GM11168 (cell line): ENCODE results near the gene PTPRA.
"Not testable (repeated sequence)": the region's sequence is repeated elsewhere in the genome, so short reads cannot be mapped to it uniquely, and the experiment has no call there.

Source experiments
- in situ Hi-C: fragments of 300-500 bp; cut with MboI; formaldehyde crosslinking; loops from one replicate; pipeline ENCODE4 v1.12.0; 2022; ENCODE audit warnings: low sequenced_read_pairs; ENCODE audit not compliant: unreplicated experiment

PTPRA gene

DNA sequence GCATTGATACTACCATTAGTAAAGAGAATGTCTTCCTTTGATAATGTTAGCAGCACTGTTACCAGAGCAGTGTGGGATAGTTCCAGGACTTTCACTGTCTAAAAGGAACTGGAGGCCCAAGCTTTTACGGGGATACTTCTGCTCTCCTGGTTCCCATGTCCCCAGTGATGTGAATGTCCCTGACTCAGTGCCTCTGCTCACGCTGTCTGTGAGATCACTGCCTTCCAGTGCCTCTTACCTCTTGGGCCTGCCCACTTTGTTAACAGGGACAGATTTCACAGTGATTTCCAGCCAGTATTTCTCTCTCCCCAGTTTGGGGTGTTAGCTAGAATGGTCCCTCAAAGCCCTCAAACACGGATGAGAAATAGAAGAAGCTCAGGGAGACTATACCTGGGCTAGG is 14.4 kb downstream of the PTPRA start:
- in situ Hi-C loops = no loop called here

DNA sequence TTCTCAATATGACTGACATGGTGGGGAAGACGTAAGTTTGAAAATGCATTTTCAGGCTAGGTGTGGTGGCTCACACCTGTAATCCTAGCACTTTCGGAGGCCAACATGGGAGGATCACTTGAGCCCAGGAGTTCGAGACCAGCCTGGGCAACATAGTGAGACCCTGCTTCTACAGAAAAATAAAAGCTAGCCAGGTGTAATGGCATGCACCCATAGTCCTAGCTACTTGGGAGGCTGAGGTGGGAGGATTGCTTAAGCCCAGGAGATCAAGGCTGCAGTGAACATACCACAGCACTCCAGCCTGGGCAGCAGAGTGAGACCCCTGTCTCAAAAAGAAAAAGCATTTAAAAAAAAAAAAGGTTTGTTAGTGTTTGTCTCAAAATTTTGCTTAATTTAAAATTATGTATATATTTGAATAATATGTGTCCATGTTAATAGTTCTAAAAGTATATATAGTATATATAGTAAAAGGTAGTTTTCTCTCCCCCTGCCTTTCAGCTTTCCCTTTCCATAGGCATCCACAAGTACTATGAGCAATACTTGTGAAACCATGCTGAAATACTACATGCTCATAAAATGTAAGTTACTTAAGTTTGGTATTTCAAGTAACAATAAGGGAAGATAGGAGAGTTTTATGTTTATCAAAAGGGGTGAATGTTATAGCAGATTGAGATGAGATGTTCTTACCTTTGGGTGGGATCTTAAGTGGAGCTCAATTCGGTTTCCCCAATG is 15.1 kb downstream of the PTPRA start:
- in situ Hi-C loops = no loop called here

DNA sequence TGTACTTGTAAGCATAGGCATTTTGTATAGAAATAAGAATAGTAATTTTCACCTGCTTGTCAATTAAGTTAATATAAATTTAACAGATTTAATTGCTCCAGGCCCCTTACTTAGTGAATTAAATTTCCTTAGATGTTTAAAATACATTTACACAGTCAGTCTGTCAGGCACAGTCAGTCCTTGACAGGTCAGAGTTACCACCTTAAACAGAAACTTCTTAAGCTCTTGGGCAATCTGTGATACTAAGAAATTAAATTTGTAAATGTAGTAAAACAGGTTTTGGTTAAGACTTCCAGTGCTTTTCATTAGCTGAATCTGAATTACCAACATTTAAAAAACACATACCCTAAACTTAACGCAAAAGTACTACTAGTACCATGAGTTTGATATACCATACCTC is 15.9 kb downstream of the PTPRA start:
- in situ Hi-C loops = no loop called here

DNA sequence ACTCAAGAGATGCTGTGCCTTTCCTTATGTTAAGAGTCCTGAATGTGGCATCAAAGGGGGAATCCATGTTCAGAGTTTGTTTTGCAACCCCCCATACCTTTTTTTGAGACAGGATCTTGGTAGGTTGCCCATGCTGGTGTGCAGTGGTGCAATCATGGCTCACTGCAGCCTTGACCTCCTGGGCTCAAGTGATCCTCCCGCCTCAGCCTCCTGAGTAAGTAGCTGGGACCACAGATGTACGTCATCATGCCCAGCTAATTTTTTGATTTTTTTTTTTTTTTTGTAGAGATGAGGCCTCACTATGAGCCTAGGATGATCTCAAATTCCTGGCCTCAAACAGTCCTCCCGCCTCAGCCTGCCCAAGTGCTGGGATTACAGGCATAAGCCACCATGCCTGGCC is 16.5 kb downstream of the PTPRA start:
- in situ Hi-C loops = no loop called here

DNA sequence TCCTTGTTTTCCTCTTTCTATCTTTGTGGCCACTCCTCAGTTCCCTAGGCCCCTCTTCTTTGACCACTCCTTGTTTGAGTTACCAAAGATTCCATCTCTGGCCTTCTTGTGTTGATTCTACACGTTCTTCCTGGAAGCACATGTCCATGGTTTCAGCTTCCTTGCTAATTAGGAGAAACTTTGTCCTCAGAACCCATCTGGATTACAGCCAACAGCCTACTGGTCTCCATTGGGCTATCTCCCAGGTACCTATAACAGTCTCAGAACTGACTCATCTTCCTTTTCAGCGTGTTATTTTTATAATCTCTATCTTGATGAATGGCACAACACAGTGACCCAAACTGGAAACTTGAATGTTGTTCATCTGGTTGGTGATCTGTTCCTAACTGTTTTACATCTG is 17.5 kb downstream of the PTPRA start:
- in situ Hi-C loops = no loop called here

DNA sequence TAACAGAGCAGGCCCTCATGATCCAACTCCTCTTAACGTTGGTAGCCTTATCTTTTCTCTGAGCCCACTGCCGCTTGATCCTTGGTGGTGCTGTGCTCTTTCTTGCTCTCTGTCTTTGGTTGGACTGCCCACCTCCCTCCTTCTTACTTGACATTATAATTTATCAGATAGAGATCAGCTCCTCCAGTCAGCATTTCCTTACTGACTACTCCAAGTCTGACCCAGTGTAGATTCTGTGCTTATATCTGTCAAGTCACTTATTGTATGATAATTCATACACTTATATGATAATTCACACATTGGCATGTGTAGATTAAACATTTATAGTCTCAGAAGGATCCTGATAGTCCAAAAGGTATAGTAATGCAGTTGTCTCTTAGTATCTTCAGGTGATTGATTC is 18.1 kb downstream of the PTPRA start:
- in situ Hi-C loops = no loop called here

DNA sequence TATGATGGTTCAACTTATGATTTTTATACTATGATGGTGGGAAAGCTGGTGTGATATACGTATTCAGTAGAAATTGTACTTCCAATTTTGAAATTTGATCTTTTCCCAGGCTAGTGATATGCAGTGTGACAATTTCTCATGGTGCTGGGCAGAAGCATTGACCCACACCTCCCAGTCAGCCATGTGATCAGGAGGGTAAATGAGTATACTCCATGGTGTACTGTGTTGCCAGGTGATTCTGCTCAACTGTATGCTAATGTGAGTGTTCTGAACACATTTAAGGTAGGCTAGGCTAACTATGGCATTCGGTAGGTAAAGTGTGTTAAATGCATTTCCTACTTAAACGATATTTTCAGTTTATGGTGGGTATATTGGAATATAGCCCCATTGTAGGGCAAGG is 19.1 kb downstream of the PTPRA start:
- in situ Hi-C loops = no loop called here

DNA sequence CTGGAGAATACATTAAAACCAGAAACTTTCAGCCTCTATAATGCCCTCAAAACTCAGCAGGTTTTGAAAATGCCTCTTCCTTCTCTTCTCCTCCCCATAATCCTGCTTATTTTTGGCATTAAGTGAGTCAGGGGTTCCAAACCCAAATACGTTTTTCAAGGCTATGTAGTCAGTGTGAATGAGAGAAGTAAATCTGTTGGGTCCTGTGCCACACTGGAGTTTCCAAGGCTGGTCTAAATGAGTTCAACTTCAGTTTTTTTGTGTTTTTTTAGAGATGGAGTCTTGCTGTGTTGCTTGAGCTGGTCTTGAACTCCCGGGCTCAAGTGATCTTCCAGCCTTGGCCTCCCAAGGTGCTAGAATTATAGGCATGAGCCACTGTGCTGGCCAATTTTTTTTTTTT is 20.9 kb downstream of the PTPRA start:
- in situ Hi-C loops = no loop called here

DNA sequence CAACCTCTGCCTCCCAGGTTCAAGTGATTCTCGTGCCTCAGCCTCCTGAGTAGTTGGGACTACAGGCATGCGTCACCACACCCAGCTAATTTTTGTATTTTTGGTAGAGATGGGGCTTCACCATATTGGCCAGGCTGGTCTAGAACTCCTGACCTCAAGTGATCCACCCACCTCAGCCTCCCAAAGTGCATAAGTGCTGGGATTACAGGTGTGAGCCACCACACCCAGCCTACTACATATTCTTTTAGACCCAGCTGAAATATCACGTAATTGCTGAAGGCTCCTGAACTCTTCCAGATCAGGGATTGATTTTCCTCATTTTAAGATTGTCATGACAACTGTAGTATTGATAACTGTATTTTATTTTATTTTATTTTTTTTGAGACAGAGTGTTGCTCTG is 21.9 kb downstream of the PTPRA start:
- in situ Hi-C loops = not testable (repeated sequence)

DNA sequence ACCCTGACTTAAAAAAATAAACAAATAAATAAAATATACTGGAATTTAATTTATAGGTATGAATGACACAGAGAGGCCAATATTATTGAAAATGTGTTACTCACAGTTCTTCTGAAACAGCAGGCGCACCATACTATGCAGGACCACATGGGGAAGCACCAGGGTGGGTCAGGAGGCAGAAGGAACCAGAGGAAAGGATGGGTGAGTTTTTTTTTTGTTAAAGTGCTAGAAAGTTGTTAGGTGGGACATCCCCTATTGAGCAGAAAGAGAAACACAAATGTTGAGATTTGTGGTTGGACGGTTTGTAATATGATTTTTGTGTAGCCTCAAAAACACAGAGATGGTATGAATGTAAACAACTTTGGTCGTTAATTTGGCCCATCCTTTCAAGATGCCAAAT is 26.0 kb downstream of the PTPRA start:
- in situ Hi-C loops = no loop called here

DNA sequence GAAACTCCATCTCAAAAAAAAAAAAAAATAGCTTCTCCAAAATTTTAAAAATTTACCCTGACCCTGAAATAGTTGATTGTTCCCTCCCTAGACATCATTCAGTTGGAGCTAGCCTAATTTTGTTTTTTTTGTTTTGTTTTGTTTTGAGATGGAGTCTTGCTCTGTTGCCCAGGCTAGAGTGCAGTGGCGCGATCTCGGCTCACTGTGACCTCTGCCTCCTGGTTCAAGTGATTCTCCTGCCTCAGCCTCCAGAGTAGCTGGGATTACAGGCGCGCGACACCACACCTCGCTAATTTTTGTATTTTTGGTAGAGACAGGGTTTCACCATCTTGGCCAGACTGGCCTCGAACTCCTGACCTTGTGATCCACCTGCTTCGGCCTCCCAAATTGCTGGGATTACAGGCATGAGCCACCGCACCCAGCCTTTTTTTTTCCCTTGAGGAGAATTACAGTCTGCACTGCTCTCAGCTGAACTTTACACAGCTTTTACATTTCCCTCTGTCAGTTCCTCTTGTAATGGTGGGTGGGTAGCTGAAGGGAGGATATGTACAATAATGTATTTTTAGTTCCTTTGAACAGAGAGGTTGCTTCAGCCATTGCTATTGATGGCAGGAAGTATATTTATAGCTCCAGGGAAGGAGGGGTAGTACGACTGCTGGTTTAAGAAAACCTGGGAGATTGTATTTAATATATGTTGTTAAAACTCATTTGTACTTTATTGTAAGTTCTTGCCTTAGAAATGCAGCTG is 27.7 kb downstream of the PTPRA start:
- in situ Hi-C loops = no loop called here

DNA sequence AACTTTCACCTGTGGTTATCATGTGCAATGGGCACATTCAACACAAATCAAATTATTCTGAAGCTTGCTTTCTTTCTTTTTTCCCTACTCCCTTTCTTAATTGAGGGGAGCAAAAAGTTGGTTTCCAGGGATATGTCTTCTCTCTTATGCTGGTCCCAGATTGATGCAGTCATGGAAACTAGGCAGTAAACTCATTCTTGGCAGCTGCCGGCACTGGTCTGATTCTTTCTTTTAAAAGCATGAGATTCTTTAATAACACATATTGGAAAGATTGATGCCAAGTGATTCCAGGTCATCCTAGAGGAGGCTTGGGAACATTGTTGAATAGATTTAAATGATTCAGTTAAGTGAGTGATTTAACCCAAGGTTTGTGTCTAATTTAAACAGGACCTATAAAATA is 29.0 kb downstream of the PTPRA start:
- in situ Hi-C loops = no loop called here

DNA sequence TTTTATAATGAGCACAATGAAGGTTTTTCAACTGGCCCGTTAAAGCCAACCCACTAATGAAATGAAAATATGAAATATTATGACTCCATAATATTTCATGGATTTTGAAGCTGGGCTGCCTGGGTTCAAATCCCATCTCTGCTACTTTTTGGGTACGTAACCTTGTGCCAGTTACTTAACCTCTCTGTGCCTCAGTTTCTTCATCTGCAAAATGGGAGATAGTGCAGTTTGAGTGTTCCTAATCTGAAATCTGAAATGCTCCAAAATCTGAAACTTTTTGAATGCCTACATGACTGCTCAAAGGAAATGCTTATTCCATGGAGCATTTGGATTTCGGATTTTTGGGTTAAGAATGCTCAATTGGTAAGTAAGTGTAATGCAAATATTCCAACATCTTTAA is 29.5 kb downstream of the PTPRA start:
- in situ Hi-C loops = no loop called here

DNA sequence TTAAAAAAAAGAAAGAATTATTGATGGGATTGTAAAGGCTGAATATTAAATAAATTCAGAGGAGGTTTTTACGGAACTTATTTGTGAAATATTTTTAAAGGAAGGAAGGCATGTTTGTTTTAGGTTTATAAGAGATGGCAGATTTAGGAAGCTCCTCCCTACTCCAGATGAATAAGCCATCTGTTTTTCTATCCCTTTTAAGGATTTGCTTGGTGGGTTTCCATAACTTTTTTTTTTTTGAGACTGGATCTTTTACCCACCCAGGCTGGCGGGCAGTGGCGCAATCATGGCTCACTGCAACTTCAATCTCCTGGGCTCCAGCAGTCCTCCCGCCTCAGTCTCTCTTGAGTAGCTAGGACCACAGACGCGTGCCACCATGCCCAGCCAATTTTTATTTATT is 30.4 kb downstream of the PTPRA start:
- in situ Hi-C loops = no loop called here

DNA sequence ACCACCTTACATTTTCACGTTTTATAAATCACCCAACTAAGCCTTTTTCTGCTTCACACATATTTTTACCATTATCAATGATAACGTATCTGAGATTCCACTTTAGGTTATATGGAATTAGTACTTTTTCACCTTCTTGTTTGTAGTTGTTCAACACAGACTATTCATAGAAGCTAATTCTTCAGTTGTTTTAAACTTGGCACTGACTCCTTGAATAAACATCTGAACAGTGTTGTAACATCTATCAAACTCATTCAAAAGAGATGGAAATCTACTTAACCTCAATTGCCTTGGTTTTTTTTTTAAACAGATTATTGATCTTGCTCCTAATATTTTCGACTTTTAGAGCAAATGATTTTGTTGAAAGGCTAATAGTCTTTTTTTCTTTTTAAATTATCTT is 34.2 kb downstream of the PTPRA start:
- in situ Hi-C loops = no loop called here

DNA sequence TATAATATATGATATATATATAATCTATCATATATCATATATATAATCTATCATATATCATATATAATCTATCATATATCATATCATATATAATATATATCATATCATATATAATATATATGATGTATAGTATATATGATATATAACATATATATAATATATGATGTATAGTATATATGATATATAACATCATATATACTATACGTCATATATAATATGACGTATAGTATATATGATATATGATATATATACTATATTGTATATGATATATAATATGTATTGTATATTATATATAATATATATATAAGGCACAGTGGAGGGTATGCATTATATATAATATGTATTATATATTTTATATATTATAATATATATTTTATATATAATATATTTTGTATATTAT is 36.7 kb downstream of the PTPRA start:
- in situ Hi-C loops = no loop called here

DNA sequence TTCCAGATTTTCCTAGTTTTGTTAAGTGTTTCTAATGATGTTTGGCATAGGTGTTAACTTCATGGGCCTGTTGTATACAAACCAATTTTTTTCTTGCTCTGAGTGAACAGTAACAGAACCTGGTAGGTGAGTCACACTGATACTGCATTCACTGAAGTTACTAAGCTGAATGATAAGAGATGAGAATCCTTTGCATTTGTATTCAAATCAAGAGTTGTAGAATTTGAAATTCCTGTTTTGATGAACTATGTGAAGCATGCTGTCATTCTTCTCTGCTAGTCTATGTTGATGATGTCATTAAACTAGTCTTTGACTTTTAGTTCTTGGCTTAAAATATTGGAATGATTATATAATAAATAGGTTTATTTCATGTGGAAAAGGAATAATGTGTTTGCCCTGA is 37.9 kb downstream of the PTPRA start:
- in situ Hi-C loops = no loop called here

DNA sequence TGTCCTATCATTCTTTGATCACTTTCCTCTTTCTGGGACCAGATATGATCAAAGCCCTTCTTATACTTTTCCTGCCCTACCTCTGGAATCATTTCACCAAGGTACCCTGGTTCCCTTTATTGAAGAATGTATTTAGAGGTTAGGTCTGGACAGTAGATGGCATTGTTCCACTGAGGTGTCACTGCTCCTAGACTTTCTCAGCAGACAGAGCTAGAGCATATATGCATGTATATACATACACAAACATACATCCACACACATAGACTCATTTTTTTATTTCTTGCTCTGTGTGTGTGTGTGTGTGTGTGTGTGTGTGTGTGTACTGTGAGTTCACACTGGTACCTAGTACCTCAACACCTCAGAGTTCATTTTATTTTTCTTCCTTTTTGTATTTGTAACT is 40.9 kb downstream of the PTPRA start:
- in situ Hi-C loops = no loop called here

DNA sequence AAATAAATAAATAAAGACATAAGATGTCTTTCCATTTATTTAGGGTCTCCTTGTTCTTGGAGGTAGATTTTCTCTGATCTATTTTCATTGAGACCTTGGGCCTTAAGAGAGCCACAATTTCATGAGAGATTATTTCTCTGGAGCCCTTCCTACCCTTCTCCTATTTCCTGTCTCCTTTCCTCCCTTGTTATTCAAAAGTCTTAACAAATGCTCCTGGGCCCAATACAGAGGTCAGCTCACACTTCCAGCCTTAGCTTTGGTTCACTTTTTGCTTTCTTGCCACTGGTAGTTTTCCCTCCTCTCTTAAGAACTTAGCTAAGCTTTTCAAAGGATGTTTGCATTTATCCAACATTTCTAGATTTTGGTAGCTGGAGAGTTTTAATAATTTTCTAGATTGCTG is 44.0 kb downstream of the PTPRA start:
- in situ Hi-C loops = no loop called here

DNA sequence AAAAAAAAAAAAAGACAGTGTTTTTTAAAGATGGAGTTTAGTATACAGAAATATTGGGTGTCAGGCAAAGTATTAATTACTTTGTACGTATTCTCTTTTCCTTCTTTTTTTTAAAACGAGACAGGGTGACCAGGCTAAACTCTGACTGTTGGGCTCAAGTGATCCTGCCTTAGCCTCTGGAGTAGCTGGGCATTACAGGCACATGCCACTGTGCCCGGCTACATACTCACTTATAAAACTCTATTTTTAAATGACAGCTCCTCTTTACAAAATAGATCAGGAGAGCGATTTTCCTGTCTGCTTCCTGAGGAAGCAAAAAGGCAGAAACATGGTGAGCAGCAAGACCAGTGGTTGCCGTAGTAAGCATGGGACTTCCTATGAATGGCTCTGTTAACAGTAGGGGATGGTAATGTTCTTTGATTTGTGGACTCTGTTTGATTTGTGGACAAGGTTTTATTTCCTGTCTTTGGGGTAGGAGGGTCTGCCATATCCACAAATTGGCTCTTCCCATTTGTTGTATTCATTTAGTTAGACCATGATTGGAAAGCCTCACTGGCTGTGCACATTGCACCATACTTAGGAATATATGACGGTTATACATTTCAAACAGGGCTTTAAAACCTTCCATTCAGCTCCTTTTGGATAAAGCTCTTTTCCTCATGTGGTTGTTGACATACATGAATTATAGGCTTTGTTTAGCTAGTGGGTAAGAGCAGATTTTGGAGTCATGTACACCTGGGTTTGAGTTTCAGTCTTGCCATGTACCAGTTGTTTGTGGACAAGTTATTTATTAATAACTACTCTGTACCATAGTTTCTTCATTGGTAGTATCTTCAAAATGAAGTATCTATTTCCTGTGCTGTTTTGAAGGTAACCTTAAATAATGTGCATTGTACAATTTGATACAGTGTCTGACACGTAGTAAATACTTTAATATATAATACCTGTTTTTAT is 45.1 kb downstream of the PTPRA start:
- in situ Hi-C loops = no loop called here
